NCI-H1930 (cell line): Measurements from ENCODE around the gene ZCCHC7.

Experiments used
- DNase-seq, 2 experiments: peaks; one replicate each; lab custom pipeline; 2025; lab: John Stamatoyannopoulos, UW

Gene ZCCHC7

GRCh38 chr9:37336150-37336549 is 215.8 kb downstream of the ZCCHC7 start:
- DNase-seq: peak in 1 of 2 experiments; percentile 27

- peak in 1 of 2 experiments; percentile 42 for DNase-seq
Observed at GRCh38 chr9:37337301-37337890, 217.0 kb downstream of the ZCCHC7 start.

DNA sequence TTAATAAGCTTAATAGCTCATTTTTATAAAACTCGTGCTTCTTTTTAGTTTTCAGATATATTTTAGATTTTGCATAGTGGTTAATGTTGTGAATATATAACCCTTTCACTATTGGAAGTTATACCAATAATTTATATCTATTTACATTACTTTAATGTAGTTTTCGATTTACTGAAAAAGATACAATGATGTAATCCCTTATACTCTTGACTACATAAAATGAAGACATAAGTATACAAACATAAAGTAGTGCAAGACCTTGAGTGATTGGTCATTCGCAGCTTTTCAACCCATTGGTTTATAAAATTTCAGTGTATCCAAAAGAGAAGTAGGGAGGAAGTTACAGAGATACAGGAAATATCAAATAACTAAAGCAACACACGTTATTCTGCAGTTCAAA is 217.8 kb downstream of the ZCCHC7 start:
- peak in 1 of 2 experiments; percentile 51 for DNase-seq

DNA sequence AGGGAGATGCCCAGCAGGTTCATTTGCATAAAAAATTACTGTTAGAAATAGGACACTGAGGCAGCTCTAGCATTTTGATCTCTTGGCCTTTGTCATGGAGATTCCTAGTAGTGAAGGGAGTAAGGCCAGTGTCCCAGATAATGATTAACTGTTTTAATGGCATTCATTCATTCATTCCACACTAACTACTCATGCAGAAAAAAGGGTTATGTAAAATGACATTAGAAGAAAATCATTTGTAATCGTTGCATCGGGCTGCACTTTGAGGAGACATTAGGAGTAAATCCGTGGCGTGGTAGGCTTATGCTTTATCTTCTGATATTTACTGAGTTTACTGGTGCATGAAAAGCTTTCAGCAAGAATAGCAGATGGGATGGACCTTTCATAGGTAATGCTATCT is 219.5 kb downstream of the ZCCHC7 start:
- no peak for DNase-seq

DNA sequence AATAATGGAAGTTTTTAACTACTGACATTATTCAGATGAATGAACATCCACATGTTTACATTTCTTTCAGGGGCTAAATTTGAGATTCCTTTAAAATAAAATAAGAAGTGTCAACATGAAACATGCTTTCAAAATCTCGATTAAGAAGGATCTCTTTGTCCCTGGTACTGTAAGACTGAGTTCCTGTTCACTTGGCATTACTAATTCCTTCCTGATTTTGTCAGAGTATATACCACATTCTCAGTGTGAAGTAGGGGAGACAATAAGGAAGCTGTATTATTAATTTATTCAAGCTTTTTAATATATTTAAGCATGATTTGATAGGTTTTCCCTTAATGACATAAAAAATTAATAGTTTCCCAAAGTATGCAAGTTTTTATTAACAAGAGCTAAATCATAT is 220.6 kb downstream of the ZCCHC7 start:
- DNase-seq: no peak

- no peak for DNase-seq
Observed at GRCh38 chr9:37341704-37342103, 221.3 kb downstream of the ZCCHC7 start.

GRCh38 chr9:37342493-37342892 is 222.1 kb downstream of the ZCCHC7 start:
- no peak for DNase-seq

DNA sequence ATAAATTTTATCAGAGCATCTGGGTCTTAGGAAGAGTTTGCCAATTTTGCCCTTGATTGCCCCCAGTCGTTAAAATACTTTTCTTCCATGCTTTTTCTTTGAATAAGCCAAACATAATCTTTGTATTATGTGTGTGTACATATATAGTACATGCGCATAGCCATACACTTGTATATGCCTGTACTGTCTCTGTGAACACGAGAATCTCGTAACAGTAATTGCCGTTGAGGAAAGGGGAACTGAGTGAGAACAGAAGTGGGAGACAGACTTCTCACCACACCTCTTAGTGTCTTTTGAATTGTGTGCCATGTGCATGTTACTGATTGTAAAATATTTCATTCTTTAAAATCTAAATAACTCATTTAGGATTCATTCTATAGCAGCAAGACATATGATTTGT is 222.5 kb downstream of the ZCCHC7 start:
- DNase-seq: no peak

- no peak for DNase-seq
Observed at GRCh38 chr9:37343724-37344123, 223.3 kb downstream of the ZCCHC7 start.

GRCh38 chr9:37345038-37345437 is 224.7 kb downstream of the ZCCHC7 start:
- DNase-seq: no peak

GRCh38 chr9:37348917-37349316 is 228.5 kb downstream of the ZCCHC7 start:
- DNase-seq: no peak

DNA sequence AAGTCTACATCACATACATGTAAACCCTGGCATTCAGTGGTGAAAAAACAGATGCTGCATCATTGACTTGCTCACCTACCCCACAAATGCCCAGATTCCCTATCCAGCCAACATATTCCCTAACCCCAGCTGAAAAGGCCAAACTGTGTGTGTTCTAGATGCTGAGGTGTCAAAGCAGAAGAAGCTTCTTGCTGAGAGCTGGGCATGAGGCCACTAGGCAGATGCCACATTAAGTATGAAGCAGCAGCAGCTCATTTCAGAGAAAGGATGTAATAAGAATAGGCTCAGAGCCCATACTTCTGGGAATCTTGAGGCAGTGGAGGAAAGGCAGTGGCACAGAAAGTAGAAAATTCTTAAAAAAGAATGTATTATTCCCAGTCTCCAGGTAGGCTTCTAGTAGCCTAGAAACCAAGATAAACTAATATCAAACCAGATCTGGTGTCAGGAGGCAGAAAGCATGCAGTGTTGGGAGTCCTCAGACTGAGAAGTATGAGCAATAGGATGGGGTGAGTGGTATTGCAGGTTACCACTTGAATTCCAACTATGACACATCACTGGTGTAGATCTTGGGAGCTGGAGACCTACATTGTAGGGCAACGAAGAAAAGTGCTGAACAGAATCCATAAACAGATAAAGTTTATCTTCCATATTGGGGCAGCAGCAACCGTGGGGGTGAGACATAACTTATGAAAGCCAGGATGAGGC is 230.3 kb downstream of the ZCCHC7 start:
- DNase-seq: no peak

DNA sequence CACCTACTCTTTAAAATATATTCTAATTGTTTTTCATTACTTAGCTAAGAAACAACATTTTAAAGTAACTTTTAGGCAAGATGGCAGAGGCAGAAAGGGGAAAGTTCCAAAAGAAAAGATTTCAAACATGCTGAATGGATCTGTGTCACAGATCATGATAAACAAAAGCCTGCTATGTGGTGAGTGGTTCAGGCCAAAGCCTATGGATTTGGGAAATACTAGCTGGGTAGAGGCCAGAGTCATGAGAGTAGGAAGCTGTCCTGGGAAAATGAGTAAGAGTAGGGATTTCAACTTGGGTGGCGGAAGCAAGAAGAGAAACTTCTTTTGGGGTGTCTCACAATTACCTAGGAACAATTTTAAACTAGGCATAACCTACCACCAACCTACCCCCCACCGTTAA is 233.4 kb downstream of the ZCCHC7 start:
- no peak for DNase-seq

DNA sequence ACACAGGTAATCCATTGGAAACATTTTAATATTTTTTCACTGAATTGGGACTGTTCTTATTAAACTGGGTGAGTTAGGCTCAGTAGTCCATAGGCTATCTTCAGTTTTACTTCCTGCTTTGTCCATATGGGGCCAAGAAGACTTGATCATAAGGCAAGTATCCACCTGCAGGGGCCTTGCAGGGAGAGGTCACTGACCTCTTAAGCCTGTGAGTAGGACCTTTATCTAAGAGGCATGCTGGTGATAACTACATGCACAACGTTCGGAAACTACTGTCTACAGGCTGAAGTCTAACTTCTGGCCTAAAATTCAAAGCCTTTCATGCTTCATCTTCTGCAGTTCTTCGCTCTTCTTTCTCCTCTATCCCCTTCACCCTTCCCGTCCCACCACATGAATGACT is 242.1 kb downstream of the ZCCHC7 start:
- DNase-seq: no peak

- no peak for DNase-seq
Observed at GRCh38 chr9:37363124-37363523, 242.8 kb downstream of the ZCCHC7 start.

DNA sequence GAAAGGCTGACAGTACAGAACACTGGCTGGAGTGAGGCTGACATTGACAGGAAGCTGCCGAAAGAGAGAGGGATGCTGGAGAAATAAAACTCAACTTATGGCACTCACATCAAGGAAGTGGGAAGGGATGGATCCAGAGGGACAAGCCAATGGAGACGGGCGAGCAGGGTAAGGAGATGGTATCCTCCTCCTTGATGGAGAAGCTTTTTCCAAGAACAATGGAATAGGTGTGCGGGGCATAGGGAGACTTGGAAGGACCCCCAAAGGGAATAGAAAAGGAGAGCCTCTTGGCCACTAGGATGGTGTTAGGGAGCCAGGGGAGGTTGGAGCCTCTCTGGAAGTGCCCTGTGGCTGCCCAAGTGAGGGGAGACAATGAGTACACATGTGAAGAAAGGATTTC is 243.8 kb downstream of the ZCCHC7 start:
- no peak for DNase-seq

DNA sequence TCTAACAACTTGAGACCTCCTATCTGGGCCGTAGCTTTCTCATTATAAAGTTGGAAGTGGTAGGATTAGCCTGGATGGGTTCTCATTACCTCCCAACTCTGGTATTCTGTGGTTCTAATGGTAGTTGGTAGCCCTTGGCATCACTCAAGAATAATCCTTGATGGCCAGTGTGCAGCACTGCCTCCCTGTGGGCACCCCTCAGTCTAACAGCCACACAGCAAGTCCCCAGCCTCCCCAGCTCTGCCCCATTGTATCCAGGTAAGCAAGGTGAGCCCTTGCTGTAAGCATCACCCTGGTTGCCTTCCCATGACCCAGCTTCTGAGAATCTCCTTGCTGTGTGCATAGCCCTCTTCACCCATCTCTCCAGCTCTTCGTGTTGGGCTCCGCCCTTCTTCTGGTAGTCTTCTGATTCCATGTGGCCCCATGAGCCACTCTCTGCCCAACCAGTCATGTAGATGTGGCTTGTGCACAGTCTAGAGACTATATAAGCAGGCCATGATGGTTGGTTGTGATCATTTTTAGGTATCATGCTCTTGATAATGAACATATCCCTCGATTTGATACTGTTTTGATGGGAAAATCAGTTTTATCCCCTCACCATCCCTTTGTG is 244.5 kb downstream of the ZCCHC7 start:
- DNase-seq: no peak

GRCh38 chr9:37369671-37370070 is 249.3 kb downstream of the ZCCHC7 start:
- DNase-seq: no peak

DNA sequence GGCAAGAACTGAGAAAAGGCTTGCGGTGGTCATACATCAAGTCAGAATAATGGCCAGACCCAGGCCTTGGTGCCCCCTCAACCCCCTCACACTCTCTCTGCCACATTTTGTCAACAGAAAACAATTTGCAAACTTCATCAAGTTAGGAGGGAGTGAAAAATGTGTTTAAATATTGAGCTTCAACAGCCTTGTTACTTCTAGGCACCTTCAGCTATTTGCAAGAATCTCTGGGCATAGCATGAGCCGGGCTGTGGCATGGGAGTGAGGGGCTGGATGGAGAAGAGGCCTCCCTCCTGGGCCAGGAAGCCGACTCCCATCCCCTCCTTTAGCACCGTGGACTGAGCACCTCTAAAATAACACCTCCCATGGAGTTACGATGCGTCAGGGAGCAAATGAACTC is 249.9 kb downstream of the ZCCHC7 start:
- no peak for DNase-seq

DNA sequence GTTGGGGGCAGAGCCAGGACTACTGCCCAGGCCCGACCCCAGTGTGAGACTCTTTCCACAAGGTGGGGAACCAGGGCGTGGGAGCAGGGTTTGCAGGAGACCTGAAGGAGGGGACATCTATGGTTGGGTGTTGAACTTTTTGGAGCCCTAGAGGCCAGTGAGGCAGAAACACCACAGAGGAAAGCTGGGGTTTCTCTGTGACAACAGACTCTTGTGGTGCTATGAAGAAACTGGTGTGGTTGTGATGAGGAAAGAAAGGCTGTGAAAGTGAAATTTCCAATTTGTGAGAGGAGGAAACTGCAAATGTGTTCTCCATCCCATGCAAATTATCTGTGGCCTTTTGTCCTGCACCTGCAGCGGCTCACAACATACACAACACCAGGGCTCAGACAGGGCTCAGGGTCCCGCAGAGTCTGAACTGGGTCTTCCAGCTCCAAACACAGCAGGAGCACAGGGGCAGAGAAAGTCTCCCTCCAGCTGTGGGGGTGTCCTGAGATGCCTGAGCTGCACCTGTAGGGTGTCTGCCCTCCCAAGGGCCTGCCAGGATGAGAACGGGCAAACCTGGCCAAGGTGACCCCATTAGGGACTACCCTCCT is 250.7 kb downstream of the ZCCHC7 start:
- no peak for DNase-seq

GRCh38 chr9:37371565-37372464 is 251.4 kb downstream of the ZCCHC7 start:
- DNase-seq: no peak

DNA sequence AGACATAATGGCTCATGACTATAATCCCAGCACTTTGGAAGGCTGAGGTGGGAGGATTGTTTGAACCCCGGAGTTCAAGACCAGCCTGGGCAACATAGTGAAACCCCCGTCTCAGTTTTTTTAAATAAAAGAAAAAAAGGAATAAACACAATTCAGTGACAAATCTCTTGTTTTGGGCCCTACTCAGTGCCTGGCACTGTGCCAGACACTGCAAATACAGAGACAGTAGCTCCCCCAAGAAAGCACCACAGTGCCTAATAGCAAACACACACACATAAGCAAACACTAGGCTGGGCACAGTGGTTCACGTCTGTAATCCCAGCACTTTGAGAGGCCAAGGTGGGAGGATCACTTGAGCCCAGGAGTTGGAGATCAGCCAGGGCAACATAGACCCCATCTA is 252.5 kb downstream of the ZCCHC7 start:
- DNase-seq: no peak
